Epithelial cell of alveolus of lung (primary cell): ENCODE data around the gene MED14. TPM values are rescaled to one million over a fixed set of nuclear protein-coding genes. Genes with fewer than 3 reads are reported as not detected.

Experiments used
- total RNA-seq: library from RNA; depleted of rRNA; stranded (reverse); fragments of >200 nt; gene quantifications from 2 replicates; pipeline ENCODE4 v1.2.1, GENCODE V29; 2015

The MED14 gene
- total RNA-seq: 14.3 and 16.2 TPM in 2 replicates

DNA sequence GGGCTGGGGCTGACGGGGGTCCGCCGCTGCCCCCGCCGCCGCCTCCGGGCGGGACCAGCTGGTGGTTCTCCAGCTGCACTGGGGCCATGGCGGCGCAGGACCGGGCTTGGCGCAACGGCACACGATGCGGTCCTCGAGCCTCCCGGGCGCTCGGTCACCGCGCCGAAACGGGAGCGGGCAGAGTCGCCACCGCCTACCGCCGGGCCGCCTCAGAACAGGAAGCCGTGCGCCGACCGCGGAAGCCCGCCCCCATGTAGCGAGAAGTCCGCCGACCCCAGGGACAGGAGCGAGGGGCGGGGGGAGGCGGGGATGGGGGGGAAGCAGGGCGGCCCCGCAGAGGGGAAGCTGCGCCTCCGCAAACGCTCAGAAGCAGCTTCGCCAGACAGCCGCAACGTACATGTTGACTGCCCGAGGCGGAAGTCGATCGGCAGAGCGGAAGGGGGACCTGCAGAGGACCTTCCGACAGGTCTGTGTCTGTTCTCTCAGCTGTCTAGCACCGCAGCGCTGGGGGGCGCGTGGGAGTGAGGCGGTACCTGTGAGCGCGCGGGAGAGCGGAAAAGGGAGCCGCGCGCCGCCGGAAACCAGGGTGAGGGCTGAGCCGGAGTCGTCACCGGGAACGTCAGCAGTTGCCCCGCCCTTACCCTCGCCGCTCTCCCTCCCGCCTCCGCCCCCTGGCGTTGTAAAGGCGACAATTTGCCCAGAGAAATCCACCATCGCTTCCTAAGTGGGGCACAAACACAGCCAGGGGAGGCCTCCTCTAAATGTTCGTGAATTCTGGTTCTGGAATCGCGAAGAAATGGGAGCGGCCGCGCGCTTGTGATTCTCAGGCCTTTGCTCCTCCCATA is at the start of gene MED14:
Gene MED14, minus strand, starts transcription at position 218 of the 845 bp plus-strand sequence. Its CDS starts 130 bp downstream, at position 88.

DNA sequence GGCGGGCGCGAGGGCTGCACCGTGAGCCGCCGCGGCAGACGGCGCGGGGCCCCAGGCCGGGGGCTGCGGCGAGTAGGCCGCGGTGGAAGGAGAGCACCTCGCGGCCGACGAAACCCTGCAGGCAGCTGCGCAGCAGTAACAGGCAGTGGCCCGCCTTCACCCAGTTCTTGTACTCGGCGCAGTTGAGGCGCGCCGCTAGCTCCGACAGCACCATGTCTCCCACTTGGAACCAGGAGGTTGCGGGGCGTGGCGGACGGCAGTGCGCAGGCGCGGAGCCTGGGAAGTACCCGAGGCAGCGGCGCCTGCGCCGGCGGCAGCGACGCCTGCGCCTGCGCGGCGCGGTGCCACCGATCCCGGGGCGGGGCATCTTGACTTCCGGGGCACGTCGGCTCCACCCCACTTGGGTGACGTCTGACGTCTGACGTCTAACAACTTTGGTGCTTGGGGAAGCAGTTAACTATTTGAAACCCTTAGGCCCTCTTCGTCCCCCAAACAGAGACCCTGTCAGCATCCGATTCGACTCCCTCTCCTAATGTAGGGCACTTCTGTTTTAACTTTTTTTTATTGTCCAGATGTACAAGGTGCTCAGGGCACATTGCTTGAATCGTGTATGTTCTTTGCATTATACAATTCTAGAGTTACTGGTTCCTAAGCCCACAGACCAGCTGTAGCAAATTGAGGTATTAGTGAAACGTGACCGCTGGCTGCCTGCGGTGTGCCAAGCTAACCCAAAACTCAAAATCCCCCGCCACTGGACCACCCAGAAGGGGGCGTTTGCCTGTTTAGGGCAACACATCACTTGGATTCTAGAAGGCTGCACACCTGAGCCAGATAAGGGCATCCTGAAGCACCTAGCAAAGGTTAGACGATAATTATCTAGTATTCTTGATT is 87.8 kb downstream of the MED14 start, which contains the start of gene CXorf38:
Gene CXorf38, minus strand, starts transcription at position 255 of the 891 bp plus-strand sequence. Its CDS starts 41 bp downstream, at position 214.

DNA sequence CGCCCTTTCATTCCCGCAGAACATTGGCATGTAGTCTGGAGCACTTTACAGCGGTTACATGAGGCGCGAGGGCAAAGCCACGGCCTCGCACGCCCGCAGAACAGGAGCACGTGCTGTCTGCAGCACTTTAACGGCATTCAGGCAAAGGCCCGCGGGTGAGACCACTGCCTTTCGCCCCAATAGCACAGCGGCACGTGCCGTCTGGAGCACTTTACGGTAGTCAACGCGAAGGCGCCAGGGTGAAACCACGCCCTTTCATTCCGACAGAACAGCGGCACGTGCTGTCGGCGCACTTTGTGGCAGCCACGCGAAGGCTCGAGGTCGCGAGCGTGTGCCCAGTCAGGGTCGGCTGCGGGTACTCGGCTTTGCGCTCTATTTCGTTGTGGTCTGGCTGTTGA is 112.2 kb downstream of the MED14 start, which contains the start of gene MPC1L:
Gene MPC1L, plus strand, starts transcription at position 290 of the 398 bp plus-strand sequence. CDS start 138 bp downstream, outside the sequence.

Other genes starting within 250 kb of the MED14 start
- 141 and 167 TPM in 2 replicates for gene ATP6AP2, start 154.6 kb downstream of the MED14 start, total RNA-seq
- not detected in 2 replicates for gene MPC1L, start 112.1 kb downstream of the MED14 start, total RNA-seq
- 12.7 TPM in 2 replicates for gene CXorf38, start 88.0 kb downstream of the MED14 start, total RNA-seq